GM18507 (cell line): Measurements from ENCODE around the gene NPHP3.

Source experiments
- DNase-seq: peaks from one replicate; pipeline ENCODE4 v3.0.0; 2011; ENCODE audit warnings: low read depth; ENCODE audit not compliant: insufficient read length; ENCODE audit errors: extremely low spot score
- FAIRE-seq: peaks from 2 replicates; lab custom pipeline; 2011; peaks lifted over from hg19 to GRCh38; lab: Jason Lieb, UNC

Gene NPHP3

DNA sequence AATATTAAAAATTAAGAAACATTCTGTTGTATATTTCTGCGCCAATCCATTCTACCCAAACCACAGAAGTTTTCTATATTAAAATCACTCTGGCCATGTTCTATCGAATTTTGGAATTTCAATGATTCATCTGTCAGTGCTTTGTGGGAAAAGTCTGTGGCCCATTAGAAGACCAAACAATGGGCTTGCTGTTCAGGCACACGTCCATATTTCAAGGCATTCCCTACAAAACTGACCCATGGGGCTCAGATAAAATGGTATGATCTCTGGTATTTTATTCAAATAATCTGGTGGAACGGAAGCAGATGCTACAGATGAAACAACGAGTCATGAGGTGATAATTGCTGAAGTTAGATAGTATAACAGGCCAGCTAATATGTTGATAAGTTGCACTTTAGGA lies 12.4 kb downstream of the NPHP3 start:
- no peak for DNase-seq
- no peak for FAIRE-seq

DNA sequence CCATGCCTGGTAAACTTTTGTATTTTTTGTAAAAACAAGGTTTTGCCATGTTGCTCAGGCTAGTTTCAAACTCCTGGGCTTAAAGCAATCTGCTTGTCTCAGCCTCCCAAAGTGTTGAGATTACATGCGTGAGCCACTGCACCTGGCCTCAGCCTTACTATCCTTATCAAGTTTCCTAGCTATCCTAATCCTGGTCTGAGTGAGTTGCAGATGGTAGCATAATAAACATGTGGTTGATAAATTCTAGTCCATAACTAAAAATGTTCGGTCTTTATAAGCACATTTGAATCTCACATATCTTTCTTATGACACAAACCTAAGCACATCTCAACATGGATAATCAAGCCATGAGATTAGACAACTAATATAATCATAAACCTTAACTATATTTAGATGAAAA lies 18.5 kb downstream of the NPHP3 start:
- FAIRE-seq, result no peak
- no peak for DNase-seq

DNA sequence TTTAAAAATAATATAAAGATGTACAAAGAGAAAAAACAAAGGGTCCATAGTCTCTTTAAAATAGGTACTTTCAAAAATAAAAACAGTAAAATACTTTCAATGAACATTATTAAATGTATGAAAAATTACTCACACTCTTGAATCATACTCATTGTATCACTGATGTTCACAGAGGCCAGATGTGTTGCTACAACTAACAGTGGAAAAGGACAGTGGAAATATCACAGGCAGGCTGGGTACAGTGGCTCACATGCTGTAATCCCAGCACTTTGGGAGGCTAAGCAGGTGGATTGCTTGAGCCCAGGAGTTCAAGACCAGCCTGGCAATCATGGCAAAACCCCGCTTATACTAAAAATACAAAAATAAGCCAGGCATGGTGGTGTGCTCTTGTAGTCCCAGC lies 26.8 kb downstream of the NPHP3 start:
- DNase-seq (no peak), FAIRE-seq (no peak)

DNA sequence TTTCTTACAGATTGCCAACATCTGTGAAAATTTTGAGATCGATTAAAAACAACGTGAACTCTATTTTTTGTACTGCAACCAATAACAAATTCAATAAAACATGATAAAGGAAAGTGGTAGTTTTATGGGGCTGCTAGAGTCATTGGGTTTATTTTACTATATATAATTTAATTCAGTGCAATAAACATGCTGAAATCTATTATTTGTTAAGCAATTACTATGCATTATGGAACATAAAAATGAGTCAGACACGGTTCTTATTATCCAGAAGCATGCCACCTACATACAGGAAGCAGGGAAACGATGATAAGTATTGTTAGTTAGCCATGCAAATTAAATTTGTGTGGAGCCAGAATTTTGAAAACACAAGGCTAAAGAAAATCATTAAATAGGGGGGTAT lies 27.2 kb downstream of the NPHP3 start:
- no peak for FAIRE-seq

DNA sequence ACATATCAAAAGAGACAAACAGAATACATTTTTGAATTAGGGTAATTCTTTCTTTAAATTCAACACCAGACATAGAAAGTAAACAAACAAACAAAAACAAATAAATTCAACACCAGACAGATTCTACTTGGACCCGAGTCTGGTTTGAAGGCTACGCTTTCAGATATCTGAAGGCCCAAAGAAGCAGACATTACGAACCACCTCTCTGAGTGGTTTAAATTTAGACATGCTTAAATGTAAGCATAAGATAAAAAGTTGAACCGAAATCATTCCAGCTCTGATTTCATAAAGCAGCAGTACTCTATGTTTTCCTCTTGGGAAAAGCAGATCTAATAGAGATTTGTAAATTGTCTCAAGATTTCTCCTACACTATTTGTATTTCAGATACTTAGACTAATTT lies 32.2 kb downstream of the NPHP3 start:
- DNase-seq (no peak), FAIRE-seq (no peak)

More for the DNA sequence above, 27.2 kb downstream of the NPHP3 start:
- DNase-seq, result no peak

DNA sequence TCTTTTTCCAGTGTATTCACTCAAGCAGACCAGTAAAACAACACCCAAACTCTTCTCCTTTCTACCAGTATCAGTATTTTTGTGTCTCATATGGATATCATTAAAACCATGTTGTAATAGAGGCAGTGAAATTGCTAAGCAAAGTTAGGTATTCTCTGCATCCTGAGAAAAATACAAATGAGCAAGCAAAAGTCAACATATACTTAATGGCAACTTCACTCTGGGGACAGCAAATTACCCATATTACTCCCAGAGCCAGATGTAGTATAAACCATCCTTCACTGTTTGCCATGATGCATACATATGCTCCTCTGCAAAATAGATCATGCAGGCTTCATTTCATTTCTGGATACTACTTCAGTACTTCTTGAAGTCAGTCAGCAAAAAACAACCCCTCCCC lies 40.0 kb downstream of the NPHP3 start:
- DNase-seq, result no peak
- no peak for FAIRE-seq

DNA sequence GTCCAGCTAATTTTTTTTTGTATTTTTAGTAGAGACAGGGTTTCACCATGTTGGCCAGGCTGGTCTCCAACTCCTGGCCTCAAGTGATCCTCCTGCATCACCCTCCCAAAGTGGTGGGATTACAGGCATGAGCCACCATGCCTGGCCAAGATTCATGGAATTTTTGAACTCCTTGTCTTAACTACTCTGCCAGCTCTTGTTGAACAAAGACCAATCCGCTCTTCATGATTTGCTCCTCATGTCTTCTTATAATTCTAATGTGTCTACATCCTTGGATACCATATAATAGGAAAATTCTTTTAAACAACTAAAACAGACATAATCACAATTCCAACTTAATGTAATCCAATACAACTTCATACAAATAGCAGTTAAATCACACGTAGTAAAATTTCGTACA lies 40.8 kb downstream of the NPHP3 start:
- no peak for FAIRE-seq
- DNase-seq, result no peak

DNA sequence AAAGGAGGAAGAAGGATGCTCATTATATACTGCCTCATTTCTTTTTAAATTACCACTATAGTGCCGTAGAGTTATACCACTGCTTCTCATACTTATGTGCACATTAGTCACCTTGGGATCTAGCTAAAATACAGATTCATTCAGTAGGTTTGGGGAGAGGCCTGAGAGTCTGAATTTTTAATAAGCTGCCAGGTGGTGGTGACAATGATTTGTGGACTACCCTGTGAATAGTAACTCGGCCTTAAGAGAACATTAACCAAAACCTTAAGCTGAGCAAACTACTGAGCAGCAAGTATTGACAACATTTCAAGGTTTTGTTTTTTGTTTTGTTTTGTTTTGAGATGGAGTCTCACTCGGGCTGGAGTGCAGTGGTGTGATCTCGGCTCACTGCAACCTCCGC lies 42.3 kb downstream of the NPHP3 start:
- DNase-seq (no peak), FAIRE-seq (no peak)

DNA sequence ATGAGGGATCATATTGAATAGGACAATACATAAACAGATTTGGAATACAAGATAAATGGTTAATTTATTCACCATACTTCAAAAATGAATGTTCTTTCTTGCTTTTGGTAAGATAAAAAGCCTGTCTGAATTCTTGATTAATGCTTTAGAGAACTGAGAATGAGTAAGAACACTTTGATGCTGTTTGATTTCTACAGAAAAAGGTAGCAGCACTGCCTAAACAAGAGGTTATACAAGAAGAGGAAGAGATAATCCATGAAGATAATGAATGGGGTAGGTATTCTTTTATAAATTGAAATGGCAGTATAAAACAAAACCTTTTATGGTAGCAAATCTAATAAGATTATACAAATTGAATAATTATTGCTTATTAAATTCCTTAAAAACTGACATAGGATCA lies 46.8 kb downstream of the NPHP3 start:
- FAIRE-seq (no peak), DNase-seq (no peak)

DNA sequence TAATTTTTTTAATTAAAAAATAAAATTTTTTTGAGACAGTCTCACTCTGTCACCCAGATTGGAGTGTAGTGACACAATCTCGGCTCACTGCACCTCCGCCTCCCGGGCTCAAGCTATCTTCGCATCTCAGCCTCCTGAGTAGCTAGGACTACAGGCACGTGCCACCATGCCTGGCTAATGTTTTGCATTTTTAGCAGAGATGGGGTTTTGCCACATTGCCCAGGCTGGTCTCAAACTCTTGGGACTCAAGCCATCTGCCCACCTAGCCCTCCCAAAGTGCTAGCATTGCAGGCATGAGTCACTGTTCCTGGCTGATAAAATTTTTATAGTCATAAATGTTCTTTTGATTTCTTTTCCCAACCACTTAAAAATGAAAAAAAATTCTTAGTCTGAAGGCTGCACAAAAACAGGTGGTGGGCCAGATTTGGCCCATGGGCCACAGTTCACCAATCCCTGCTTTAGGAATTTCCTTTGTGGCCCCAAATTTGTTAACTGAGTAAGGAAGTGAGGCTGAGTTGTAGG lies 52.9 kb downstream of the NPHP3 start:
- FAIRE-seq, result no peak

DNA sequence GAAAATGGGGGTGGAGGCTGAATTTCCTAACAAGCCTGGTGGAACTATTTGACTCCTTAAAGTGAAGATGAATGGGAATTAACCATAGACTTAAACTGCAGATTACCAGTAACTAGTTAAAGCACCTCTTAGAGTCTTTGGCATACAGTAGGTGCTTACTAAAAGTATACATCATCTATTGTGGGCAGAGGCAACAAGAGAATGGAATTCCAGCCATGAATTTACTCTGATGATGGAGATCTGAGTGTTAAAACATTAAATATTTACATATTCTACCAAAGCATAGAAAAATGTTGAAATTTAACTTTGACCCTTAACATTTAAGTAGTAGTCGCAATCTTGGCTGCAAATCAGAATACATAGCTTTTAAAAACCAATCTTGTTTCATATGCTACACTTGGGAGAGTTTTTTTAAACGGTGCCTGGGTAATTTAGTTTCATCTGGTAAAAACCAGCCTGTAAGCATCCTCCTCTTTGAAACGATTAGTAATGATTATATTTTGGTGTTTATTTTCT lies 56.9 kb downstream of the NPHP3 start:
- FAIRE-seq (no peak), DNase-seq (no peak)

More for the DNA sequence above, 52.9 kb downstream of the NPHP3 start:
- no peak for DNase-seq

DNA sequence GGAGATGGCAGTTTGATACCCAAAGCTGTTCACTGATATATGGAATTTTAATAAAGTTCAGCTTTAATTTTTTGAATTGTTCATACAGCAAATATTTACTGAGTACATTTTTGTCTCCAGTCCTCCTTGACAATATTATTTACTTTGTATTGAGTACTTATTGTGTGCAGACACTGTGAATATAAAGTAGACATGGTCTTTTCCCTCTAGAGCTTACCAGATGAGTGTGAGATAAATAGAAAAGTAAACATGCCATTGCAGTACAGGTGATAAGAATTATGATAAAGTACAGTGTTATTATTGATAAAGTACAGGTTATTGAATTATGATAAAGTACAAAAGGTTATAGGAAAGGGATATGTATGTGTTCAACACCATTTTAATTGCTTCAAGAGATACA lies 60.0 kb downstream of the NPHP3 start:
- no peak for DNase-seq

DNA sequence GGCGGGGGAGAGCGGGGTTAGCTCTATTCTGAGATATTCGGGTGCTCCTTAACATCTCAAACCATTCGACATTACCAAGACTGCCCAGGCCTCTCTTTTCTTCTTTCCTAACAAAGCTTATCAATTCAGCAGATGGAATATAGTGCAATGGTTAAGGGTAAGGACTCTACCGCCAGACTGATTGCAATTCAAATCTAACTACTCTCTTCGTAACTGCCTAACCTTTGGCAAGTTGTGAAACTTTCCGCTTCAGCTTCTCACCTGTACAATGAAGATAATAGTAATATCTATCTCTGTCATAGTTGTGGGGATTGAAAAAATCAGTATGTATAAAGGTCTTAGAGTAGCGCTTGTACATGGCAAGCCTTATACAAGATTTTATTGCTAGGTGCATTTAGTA lies 61.1 kb downstream of the NPHP3 start:
- FAIRE-seq, result peak; percentile 31
- no peak for DNase-seq

More for the DNA sequence above, 60.0 kb downstream of the NPHP3 start:
- FAIRE-seq, result no peak

DNA sequence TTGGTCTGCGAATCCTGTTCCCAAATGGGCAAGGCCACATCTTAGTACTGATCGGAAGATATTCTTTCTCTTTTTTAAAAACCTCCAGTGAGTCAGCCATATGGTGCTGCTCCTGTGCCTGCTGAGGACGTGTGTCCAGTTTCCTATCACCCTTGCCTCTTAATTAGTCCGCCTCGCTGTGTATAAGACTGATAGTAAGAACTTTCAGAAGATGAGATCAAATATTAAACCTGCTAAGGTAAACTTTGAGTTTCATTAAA lies 61.5 kb downstream of the NPHP3 start:
- FAIRE-seq (peak; percentile 12), DNase-seq (no peak)

DNA sequence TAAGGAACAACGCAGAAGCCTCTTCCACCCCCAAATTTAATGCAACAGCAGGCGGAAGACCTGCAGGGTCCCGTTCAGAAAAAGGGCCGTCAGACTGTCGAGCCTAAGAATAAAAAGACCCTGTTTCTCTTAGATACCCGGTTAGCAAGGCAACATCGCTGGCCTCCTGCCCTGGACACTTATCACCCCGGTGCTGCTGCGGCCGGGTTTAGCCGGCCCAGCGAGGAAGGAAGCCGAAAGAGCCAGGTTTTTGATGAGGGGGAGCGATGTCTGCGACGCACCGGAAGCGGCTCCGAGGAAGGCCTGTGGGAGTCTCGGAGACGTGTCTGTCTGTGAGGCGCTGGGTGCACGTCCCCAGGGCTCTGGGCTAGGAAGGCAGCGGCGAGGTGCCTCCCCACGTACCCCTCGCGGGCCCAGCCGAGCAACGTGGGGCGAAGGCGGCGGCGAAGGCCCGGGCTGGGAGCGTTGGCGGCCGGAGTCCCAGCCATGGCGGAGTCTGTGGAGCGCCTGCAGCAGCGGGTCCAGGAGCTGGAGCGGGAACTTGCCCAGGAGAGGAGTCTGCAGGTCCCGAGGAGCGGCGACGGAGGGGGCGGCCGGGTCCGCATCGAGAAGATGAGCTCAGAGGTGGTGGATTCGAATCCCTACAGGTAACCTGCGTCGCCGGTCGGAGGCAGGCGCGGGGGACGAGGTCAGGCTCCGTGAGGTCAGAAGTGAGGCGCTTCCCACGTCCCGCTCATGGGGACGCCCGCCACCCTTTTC lies 62.0 kb downstream of the NPHP3 start, which contains the start of gene UBA5:
Gene UBA5 (plus strand): TSS at position 278 of the 759 bp plus-strand sequence. CDS start 209 bp downstream, at position 487.
- FAIRE-seq, result peak; percentile 75
- DNase-seq, result peak; percentile 67

DNA sequence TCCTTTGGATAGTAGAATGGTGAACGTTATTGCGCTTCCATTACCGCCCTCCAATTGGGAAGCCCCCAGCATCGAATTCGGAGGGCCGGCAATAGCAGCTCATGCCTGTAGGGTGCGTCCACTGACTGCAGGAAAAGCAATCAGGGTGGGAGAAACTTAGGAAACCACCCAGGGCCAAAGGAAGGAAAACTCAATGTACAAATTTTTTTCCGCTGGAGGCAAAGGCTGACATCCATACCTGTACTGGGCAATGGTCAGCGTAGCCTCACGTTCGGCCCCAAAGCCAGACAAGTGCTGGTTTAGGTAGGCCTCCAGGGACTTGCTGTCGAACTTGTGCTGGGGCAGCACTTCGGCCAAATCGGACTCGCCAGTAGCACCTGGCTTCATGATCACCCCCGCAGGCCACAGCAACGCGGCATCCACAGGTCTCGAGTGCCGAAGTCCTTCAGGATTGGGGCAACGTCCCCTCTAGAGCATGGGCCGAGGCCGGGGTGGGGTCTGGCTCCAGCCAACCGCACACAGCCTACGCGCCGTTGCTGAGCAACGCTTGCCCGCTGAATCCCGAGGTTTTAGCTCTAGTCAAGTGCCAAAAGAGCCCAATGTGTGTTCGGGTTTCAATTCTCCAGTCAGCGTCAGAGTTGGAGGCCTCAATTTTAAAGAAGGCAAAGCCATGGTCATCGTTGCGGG lies 62.7 kb downstream of the NPHP3 start, which contains the start of gene ACAD11:
Gene ACAD11 (minus strand): TSS at position 445 of the 687 bp plus-strand sequence. CDS start 58 bp downstream, at position 387.
- FAIRE-seq (peak; percentile 84), DNase-seq (peak; percentile 26)

DNA sequence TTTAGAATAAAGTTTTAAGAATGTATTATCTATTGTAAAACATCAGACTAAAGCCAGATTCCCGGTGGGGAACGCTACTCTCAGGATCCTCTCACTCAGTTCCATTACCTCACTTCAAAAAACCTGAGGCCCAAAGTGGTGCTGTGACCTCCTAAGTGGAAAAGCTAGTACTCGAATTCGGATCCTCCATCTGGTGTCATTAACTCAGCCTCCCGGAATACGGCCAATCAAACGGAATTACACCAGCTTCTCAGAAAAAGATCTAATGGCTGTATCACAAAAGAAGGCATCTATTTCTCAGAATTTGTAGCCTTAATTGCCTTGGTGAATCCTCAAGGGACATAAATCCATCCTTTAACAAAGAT lies 63.2 kb downstream of the NPHP3 start:
- FAIRE-seq, result no peak
- DNase-seq, result no peak

DNA sequence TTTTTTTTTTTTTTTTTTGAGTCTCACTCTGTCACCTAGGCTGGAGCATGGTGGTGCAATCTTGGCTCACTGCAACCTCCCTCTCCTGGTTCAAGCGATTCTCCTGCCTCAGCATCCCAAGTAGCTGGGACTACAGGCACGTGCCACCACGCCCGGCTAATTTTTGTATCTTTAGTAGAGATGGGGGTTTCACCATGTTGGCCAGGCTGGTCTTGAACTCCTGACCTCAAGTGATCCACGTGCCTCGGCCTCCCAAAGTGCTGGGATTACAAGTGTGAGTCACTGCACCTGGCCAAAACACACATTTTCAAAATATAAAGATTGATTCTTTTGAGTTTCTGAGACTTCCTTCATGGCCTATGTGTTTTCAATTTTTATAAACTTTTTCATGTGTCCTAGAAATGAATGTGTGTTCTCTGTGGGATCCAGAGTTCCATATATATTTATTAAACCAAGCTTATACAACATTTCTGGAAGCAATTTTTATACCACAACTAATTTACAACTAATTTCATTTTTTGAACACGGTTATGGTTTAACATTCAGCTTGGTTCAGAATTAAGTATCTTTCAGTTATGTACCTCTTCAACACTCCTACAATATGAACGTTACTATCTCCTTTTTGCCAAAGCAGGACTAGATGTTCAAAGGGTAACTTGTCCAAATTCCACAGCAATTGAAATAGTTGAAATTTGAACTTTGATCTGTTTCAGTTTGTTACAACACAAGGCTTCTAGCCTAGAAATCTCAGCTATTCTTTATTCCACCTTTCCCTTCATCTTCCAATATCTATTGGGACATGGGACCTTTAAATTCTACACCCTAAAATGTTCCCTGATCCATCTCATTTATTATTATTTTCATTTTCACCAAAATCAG lies 64.1 kb downstream of the NPHP3 start:
- FAIRE-seq (no peak), DNase-seq (no peak)

DNA sequence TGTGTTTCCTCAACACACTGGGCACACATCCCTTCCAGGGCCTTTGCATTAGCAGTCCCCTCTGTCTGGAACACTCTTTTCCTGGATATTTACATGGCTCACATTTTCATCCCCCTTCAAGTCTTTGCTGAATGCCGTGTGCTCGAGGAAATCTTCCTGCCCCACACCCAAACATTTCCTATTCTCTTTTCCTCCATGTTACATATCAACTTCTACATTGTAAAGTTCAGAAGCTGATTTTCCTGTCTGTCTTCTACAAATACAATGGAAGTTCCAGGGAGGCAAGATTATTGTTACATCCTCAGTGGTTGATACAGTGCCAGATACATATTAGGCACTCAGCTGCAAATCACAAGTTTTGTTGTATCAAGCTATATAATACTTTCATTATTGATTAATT lies 66.7 kb downstream of the NPHP3 start:
- no peak for FAIRE-seq
- DNase-seq, result no peak

DNA sequence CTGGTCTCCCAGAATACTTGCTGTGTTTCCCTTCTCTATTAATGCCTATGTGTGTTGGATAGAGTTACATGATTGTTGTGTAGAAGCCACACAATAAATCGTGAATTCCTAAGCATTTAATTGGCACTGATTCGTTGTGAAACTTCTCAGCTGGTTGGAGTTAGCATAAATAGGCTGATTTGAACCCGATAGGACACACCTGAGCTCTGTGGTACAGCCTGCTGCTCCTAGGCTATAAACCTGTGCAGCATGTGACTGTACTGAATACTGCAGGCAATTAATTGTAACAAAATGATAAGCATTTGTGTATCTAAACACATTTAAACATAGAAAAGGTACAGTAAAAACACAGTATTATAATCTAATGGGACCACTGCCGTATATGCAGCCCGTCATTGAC lies 67.5 kb downstream of the NPHP3 start:
- DNase-seq (no peak), FAIRE-seq (no peak)
